Activated CD4-positive, alpha-beta T cell treated with anti-CD3 and anti-CD28 coated beads, Interleukin-2, amount 10 ng/mL, durations not matched to agents 24 days and 14 days (primary cell): ENCODE data around the gene GYPB. TPM values are rescaled to one million over a fixed set of nuclear protein-coding genes. Genes with fewer than 3 reads are reported as not detected.
"Not testable (repeated sequence)": the region's sequence is repeated elsewhere in the genome, so short reads cannot be mapped to it uniquely, and the experiment has no call there.

Experiments
- DNase-seq: peaks from one replicate; pipeline ENCODE4 v3.0.0; 2022
- H3K27ac Mint-ChIP-seq: one replicate; pipeline ENCODE4 v1.8.0; 2022; ENCODE audit warnings: mild to moderate bottlenecking, mixed read lengths
- H3K27me3 Mint-ChIP-seq: one replicate; pipeline ENCODE4 v1.8.0; 2022; ENCODE audit warnings: mixed read lengths
- H3K36me3 Mint-ChIP-seq: one replicate; pipeline ENCODE4 v1.8.0; 2022; ENCODE audit warnings: low read depth, mild to moderate bottlenecking, mixed read lengths
- H3K4me1 Mint-ChIP-seq: one replicate; pipeline ENCODE4 v1.8.0; 2021; ENCODE audit warnings: mixed read lengths
- H3K4me3 Mint-ChIP-seq: one replicate; pipeline ENCODE4 v1.8.0; 2022; ENCODE audit warnings: mild to moderate bottlenecking, moderate library complexity, mixed read lengths
- H3K9me3 Mint-ChIP-seq: one replicate; pipeline ENCODE4 v1.8.0; 2021; ENCODE audit warnings: mixed read lengths
- intact Hi-C: fragments of 100-400 bp; cut with micrococcal nuclease; formaldehyde crosslinking; loops from one replicate; pipeline ENCODE4 v1.15.1; 2023
- total RNA-seq: library from RNA; stranded (reverse); gene quantifications from 2 replicates; pipeline ENCODE4 v1.2.3, GENCODE V29; 2022

Gene GYPB
- total RNA-seq, 1 donor from 2014 or later = not detected

DNA sequence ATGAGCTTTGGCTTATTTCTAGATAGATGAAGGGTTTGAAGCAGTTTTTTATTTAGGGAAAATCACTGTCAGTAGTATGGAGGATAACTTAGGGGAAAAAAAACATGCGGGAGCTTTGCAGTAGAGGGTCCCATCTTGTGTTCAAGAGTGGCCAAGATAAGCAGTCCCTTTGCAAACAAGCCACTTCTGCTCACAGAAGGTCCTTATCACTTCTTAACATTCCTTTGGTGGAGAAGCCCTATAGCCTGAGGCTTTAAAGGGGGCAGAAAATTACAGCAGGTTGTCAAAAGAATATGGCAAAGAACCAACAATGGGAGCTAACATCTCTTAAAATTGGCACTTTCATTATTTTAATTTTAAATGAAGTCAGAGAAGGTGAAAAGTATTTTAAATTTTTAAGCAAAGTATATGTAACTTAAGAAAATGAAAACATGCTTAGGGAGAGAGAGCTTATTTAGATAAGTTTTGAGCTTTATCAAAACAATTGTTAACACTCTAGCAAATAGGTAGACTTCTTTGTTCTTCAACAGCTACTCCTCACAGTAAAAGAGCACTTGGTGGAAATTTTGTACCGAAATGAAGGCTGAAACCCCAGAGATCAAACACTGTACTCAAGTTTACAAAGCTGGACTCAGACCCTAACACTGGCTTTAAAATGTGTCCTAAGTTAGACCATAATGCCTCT, 15.8 kb downstream of the GYPB start:
- H3K36me3 Mint-ChIP-seq, H3K4me1 Mint-ChIP-seq, H3K27ac Mint-ChIP-seq, intact Hi-C loops, H3K9me3 Mint-ChIP-seq, H3K4me3 Mint-ChIP-seq, DNase-seq, H3K27me3 Mint-ChIP-seq: not testable (repeated sequence)

DNA sequence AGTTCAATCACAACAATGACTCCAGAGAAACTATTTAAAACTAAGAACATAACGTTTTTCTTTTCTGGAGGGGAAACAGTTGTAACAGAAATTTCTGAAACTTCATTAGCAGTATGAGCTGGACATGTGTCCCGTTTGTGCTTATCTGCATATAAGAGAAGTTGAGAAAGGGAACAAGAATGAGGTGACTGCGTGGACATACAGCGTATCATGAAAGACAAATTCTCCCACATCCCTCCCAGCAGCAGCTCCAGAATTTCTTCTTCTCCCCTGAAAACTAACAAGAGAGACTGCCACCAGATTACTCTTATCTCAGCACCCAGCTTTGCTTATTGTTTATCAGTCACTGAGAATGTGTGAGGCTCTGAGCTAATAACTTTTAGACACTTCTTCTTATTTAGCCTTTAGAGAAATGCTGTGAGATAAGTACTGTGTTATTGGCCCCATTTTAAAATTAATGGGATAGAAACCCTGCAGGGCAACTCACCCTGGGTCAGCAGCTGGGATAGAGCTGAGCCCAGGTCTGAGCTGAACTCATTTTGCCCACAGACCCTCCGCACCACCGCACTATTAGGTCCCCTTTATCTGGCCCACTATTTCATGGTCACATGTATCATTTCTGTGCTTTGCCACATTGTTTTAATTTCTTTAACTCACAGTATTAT, 18.7 kb downstream of the GYPB start:
- H3K4me1 Mint-ChIP-seq, H3K36me3 Mint-ChIP-seq, intact Hi-C loops, H3K27ac Mint-ChIP-seq, H3K4me3 Mint-ChIP-seq, DNase-seq, H3K27me3 Mint-ChIP-seq, H3K9me3 Mint-ChIP-seq: not testable (repeated sequence)

GRCh38 chr4:143996193-143996592, 23.0 kb downstream of the GYPB start:
- H3K9me3 Mint-ChIP-seq, H3K4me1 Mint-ChIP-seq, H3K27ac Mint-ChIP-seq, intact Hi-C loops, DNase-seq, H3K4me3 Mint-ChIP-seq, H3K27me3 Mint-ChIP-seq, H3K36me3 Mint-ChIP-seq: not testable (repeated sequence)

DNA sequence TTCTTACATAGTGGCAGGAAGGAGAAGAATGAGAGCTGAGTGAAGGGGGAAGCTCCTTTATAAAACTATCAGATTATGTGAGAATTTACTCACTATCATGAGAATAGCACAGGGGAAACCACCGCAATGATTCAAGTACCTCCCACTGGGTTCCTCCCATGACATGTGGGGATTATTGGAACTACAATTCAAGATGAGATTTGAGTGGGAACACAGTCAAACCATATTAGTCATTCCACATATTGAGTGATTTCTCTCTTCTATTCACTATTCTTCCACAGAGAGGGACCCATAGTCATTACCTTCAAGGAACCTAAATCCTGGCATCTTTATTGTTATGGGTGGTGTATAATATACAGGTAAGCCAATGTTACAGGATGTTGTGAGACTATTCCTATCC, 27.4 kb downstream of the GYPB start:
- intact Hi-C loops = not testable (repeated sequence)

GRCh38 chr4:143990717-143991116, 28.5 kb downstream of the GYPB start:
- H3K9me3 Mint-ChIP-seq, H3K36me3 Mint-ChIP-seq, H3K27ac Mint-ChIP-seq, intact Hi-C loops, H3K4me3 Mint-ChIP-seq, H3K4me1 Mint-ChIP-seq, DNase-seq, H3K27me3 Mint-ChIP-seq: not testable (repeated sequence)

More for the DNA sequence above, 27.4 kb downstream of the GYPB start:
- H3K4me1 Mint-ChIP-seq, H3K27ac Mint-ChIP-seq, H3K36me3 Mint-ChIP-seq, H3K4me3 Mint-ChIP-seq, H3K9me3 Mint-ChIP-seq, DNase-seq, H3K27me3 Mint-ChIP-seq: not testable (repeated sequence)

- Mint-ChIP-seq H3K27me3 (peaks cover 1% of the 10 kb centered on the region), H3K4me1 (no peaks in the 10 kb centered on the region), H3K27ac (no peak overlapping the region), H3K4me3 (no peak overlapping the region), H3K9me3 (no peaks in the 10 kb centered on the region), H3K36me3 (no peaks in the 10 kb centered on the region)
- DNase-seq = no peak
- intact Hi-C loops = no loop called here
Observed at GRCh38 chr4:143986180-143986579, 33.0 kb downstream of the GYPB start.

DNA sequence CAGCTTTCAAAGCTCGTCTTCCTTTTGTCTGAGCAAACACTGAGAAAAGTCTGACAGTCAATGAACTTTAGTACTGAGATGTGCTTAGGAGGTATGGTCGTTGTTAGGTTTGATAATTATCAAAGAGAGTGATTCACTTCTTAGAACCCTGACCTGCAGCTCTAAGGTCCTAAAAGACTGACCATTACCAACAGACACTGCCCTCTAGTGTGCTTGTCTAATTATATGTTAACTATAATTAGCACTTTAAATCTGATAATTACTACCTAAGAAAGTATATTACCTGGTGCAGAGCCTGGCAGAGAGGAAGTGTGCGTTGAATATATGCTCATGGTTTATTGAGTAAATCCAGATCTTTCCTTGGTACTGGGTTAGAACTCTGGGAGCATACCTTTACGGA, 38.4 kb downstream of the GYPB start:
- H3K9me3 Mint-ChIP-seq, intact Hi-C loops, H3K27me3 Mint-ChIP-seq, H3K36me3 Mint-ChIP-seq, DNase-seq, H3K4me3 Mint-ChIP-seq, H3K27ac Mint-ChIP-seq, H3K4me1 Mint-ChIP-seq: not testable (repeated sequence)

GRCh38 chr4:143975527-143975926, 43.7 kb downstream of the GYPB start:
- H3K9me3 Mint-ChIP-seq, H3K4me1 Mint-ChIP-seq, H3K27me3 Mint-ChIP-seq, H3K4me3 Mint-ChIP-seq, H3K27ac Mint-ChIP-seq, H3K36me3 Mint-ChIP-seq, DNase-seq, intact Hi-C loops: not testable (repeated sequence)

- intact Hi-C loops, H3K27me3 Mint-ChIP-seq, DNase-seq, H3K4me1 Mint-ChIP-seq, H3K4me3 Mint-ChIP-seq, H3K36me3 Mint-ChIP-seq, H3K27ac Mint-ChIP-seq, H3K9me3 Mint-ChIP-seq: not testable (repeated sequence)
Observed at GRCh38 chr4:143974021-143974420, 45.2 kb downstream of the GYPB start.

- H3K36me3 Mint-ChIP-seq = no peaks in the 10 kb centered on the region
- no peaks in the 10 kb centered on the region for H3K9me3 Mint-ChIP-seq
- H3K4me3 Mint-ChIP-seq = no peak overlapping the region
- no peak overlapping the region for H3K27ac Mint-ChIP-seq
- no peaks in the 10 kb centered on the region for H3K27me3 Mint-ChIP-seq
- no peak for DNase-seq
- intact Hi-C loops = no loop called here
- H3K4me1 Mint-ChIP-seq = no peaks in the 10 kb centered on the region
Observed at GRCh38 chr4:143961075-143961474, 58.1 kb downstream of the GYPB start.

DNA sequence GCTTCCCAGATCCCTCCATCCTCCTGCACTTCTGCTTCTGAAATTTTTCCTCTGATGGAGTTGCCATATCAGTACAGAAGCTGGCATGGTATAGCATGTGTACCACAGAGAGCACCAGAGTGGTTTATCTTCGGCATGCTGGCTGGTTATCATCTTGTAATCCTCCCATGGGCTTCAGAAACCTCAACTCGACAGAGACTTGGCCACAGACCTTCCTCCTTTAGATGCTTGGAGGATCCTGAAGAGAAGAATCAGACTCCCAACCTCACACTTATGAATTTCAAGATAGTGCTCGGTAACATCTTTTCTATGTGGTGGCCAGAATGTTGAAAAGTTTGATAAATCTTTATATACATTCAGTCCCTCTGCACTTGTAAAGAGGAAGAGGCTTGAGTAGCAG, 63.9 kb downstream of the GYPB start:
- H3K27me3 Mint-ChIP-seq, H3K36me3 Mint-ChIP-seq, H3K4me1 Mint-ChIP-seq, DNase-seq, H3K4me3 Mint-ChIP-seq, intact Hi-C loops, H3K9me3 Mint-ChIP-seq, H3K27ac Mint-ChIP-seq: not testable (repeated sequence)

- H3K27me3 Mint-ChIP-seq, H3K4me1 Mint-ChIP-seq, H3K9me3 Mint-ChIP-seq, H3K36me3 Mint-ChIP-seq, H3K27ac Mint-ChIP-seq, DNase-seq, H3K4me3 Mint-ChIP-seq, intact Hi-C loops: not testable (repeated sequence)
Observed at GRCh38 chr4:143951458-143951972, 67.7 kb downstream of the GYPB start.

DNA sequence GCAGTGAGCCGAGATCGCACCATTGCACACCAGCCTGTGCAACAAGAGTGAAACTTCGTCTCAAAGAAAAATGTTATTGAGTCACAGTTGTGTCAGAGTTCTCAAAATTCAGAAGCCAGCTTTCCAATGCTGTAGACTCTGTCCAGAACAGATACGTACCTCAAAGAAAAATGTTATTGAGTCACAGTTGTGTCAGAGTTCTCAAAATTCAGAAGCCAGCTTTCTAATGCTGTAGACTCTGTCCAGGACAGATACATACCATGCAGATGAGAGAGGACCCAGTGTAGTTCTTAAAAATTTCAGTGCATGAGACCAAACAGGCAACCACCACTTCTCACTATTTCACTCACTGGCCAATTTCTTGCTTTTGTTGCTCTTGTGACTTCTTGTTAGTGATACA, 68.2 kb downstream of the GYPB start:
- H3K27ac Mint-ChIP-seq, intact Hi-C loops, H3K9me3 Mint-ChIP-seq, H3K4me1 Mint-ChIP-seq, H3K36me3 Mint-ChIP-seq, H3K27me3 Mint-ChIP-seq, DNase-seq, H3K4me3 Mint-ChIP-seq: not testable (repeated sequence)

DNA sequence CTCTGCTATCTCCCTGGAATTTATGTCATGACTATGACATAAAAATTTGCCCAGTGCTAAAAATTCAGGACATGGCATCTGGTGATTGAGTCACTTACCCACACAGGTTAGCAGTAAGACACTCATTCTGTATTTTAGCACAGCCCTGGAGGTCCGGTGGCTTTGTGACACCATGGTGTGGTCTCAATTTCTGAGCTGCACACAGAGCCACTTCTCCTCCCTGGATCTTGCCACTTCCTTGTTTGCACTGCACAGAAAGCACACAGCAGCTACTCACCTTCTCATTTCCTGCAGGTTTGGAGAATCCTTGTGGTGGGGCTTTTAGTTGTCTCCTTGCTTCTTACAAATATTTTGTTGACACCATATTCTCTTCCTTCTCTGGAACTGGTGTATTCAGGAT, 69.0 kb downstream of the GYPB start:
- DNase-seq, H3K4me1 Mint-ChIP-seq, H3K4me3 Mint-ChIP-seq, H3K27ac Mint-ChIP-seq, H3K36me3 Mint-ChIP-seq, H3K9me3 Mint-ChIP-seq, H3K27me3 Mint-ChIP-seq, intact Hi-C loops: not testable (repeated sequence)

DNA sequence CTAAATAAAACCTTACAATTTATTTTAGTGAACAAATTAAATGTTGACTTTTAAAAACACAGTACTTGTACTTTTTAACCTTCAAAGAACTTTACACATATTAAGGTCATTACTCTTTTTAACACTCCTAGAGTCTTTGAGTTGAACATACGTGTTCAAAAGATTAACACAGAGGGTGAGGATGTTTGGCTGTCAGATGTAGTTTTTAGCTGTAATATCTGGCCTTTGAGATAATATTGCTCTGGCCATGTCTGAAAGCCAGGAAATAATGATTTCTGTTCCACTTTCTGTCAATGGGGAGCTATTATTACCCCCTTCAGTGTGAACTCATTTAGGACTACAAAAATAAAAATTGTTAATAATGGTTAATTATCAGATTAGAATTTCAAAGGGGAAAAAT, 71.7 kb downstream of the GYPB start:
- H3K4me3 Mint-ChIP-seq, DNase-seq, H3K27ac Mint-ChIP-seq, H3K4me1 Mint-ChIP-seq, H3K36me3 Mint-ChIP-seq, H3K9me3 Mint-ChIP-seq, intact Hi-C loops, H3K27me3 Mint-ChIP-seq: not testable (repeated sequence)
